ENCODE data around the gene ILKAP. TPM values are rescaled to one million over a fixed set of nuclear protein-coding genes. Genes with fewer than 3 reads are reported as not detected.
A peak's percentile ranks its signal among the peaks of the same experiment; 100 is the strongest.

The ILKAP gene
- polyA plus RNA-seq, 3 donors, result 23.2 to 44.2 (median 29.3) TPM

- Histone ChIP-seq H3K79me2 (ENCODE audit: insufficient read depth, low read length) (no peaks in the 10 kb centered on the region), H4K20me1 (ENCODE audit: insufficient read depth, low read length) (no peaks in the 10 kb centered on the region), H2AFZ (ENCODE audit: insufficient read depth, low read depth, low read length, poor library complexity, severe bottlenecking) (no peak overlapping the region), H3K9me3 (replicated peaks in 1 of 2; ENCODE audit: control insufficient read depth in 1 of 2, insufficient read depth in 1 of 2, low read length in 2 of 2) (peaks cover 0 to 7% of the 10 kb centered on the region in 2 donors), H3K4me3 (replicated peaks in 1 of 3; ENCODE audit: low read depth in 2 of 3, low read length in 3 of 3) (no peak overlapping the region), H3K4me2 (replicated peaks; ENCODE audit: extremely low read depth, low read length, poor library complexity, severe bottlenecking) (no peak overlapping the region), H3K4me1 (ENCODE audit: control insufficient read depth in 1 of 2, insufficient read depth in 2 of 2, low read length in 2 of 2) (peaks cover 7 to 8% of the 10 kb centered on the region in 2 donors), H3K36me3 (replicated peaks in 1 of 2; ENCODE audit: control insufficient read depth in 1 of 2, insufficient read depth in 2 of 2, low read length in 2 of 2) (no peaks in the 10 kb centered on the region), H3K27me3 (ENCODE audit: control insufficient read depth in 2 of 2, insufficient read depth in 2 of 2, low read length in 2 of 2) (peaks cover 7 to 43% of the 10 kb centered on the region in 2 donors), H3K27ac (ENCODE audit: low read depth in 1 of 2, low read length in 2 of 2) (no peak overlapping the region), H3K9ac (ENCODE audit: insufficient read depth, low read length, poor library complexity, severe bottlenecking) (no peak overlapping the region)
- H3K9me3 Mint-ChIP-seq, result peaks cover 2 to 16% (median 5%) of the 10 kb centered on the region in 7 donors
- no peak for TF ChIP-seq CTCF (IDR thresholded peaks at IDR 0.05)
- H3K4me1 Mint-ChIP-seq, result peaks cover 15% of the 10 kb centered on the region
- 90% methylated on average over 10 of the region's 14 CpGs for WGBS (ENCODE audit: insufficient coverage)
- no peak overlapping the region for H3K27ac Mint-ChIP-seq
- peak overlapping the region in 1 of 2 donors; percentile 37 for H3K4me3 Mint-ChIP-seq
- H3K36me3 Mint-ChIP-seq, result peaks cover 0 to 4% of the 10 kb centered on the region in 2 donors
- no peak for DNase-seq
- peaks cover 28 to 49% (median 41%) of the 10 kb centered on the region in 3 donors for H3K27me3 Mint-ChIP-seq (ENCODE audit: low read depth in 3 of 3)
- intact Hi-C loops (cut with micrococcal nuclease), result no loop called here
Observed at GRCh38 chr2:238157506-238158017, 45.9 kb downstream of the ILKAP start.

- Mint-ChIP-seq H3K36me3 (peaks cover 0 to 4% of the 10 kb centered on the region in 2 donors), H3K27ac (no peak overlapping the region), H3K9me3 (peaks cover 2 to 16% (median 5%) of the 10 kb centered on the region in 7 donors), H3K4me3 (no peak overlapping the region), H3K4me1 (peaks cover 15% of the 10 kb centered on the region), H3K27me3 (ENCODE audit: low read depth in 3 of 3) (peaks cover 24 to 35% (median 29%) of the 10 kb centered on the region in 3 donors)
- TF ChIP-seq CTCF (IDR thresholded peaks at IDR 0.05), result no peak
- no peak for DNase-seq
- peaks cover 7 to 33% of the 10 kb centered on the region in 2 donors for H3K27me3 ChIP-seq (ENCODE audit: control insufficient read depth in 2 of 2, insufficient read depth in 2 of 2, low read length in 2 of 2)
- peaks cover 0 to 7% of the 10 kb centered on the region in 2 donors for H3K9me3 ChIP-seq (replicated peaks in 1 of 2; ENCODE audit: control insufficient read depth in 1 of 2, insufficient read depth in 1 of 2, low read length in 2 of 2)
- no peaks in the 10 kb centered on the region for H3K79me2 ChIP-seq (ENCODE audit: insufficient read depth, low read length)
- no peak overlapping the region for H2AFZ ChIP-seq (ENCODE audit: insufficient read depth, low read depth, low read length, poor library complexity, severe bottlenecking)
- no peak overlapping the region for H3K4me3 ChIP-seq (replicated peaks in 1 of 3; ENCODE audit: low read depth in 2 of 3, low read length in 3 of 3)
- 90% methylated on average over 17 of the region's 18 CpGs for WGBS (ENCODE audit: insufficient coverage)
- peaks cover 7 to 8% of the 10 kb centered on the region in 2 donors for H3K4me1 ChIP-seq (ENCODE audit: control insufficient read depth in 1 of 2, insufficient read depth in 2 of 2, low read length in 2 of 2)
- H3K9ac ChIP-seq (ENCODE audit: insufficient read depth, low read length, poor library complexity, severe bottlenecking), result no peak overlapping the region
- no peaks in the 10 kb centered on the region for H3K36me3 ChIP-seq (replicated peaks in 1 of 2; ENCODE audit: control insufficient read depth in 1 of 2, insufficient read depth in 2 of 2, low read length in 2 of 2)
- H4K20me1 ChIP-seq (ENCODE audit: insufficient read depth, low read length), result no peaks in the 10 kb centered on the region
- H3K4me2 ChIP-seq (replicated peaks; ENCODE audit: extremely low read depth, low read length, poor library complexity, severe bottlenecking), result no peak overlapping the region
- no peak overlapping the region for H3K27ac ChIP-seq (ENCODE audit: low read depth in 1 of 2, low read length in 2 of 2)
- intact Hi-C loops (cut with micrococcal nuclease), result no loop called here
Observed at GRCh38 chr2:238155761-238156694, 47.5 kb downstream of the ILKAP start.

Data from CD14-positive monocyte (primary cell).